ENCODE results near the gene AIFM2.

GRCh38 chr10:70101668-70102067, 31.0 kb downstream of the AIFM2 start:
- TF ChIP-seq MYC (IDR thresholded peaks at IDR 0.05; ENCODE audit: low read depth, low read length) (no peak), POLR2A (IDR thresholded peaks at IDR 0.05; ENCODE audit: low read depth, low read length) (no peak), FOS (IDR thresholded peaks at IDR 0.05; ENCODE audit: borderline replicate concordance, insufficient read depth, low read length) (no peak), EZH2 (IDR thresholded peaks at IDR 0.05; ENCODE audit: borderline replicate concordance, low read depth, low read length, severe bottlenecking) (no peak), POLR2AphosphoS5 (IDR thresholded peaks at IDR 0.05; ENCODE audit: insufficient read depth, low read depth, low read length) (no peak), MAX (IDR thresholded peaks at IDR 0.05; ENCODE audit: insufficient read depth, insufficient read length) (no peak)
- TF ChIP-seq, protein P1, sequence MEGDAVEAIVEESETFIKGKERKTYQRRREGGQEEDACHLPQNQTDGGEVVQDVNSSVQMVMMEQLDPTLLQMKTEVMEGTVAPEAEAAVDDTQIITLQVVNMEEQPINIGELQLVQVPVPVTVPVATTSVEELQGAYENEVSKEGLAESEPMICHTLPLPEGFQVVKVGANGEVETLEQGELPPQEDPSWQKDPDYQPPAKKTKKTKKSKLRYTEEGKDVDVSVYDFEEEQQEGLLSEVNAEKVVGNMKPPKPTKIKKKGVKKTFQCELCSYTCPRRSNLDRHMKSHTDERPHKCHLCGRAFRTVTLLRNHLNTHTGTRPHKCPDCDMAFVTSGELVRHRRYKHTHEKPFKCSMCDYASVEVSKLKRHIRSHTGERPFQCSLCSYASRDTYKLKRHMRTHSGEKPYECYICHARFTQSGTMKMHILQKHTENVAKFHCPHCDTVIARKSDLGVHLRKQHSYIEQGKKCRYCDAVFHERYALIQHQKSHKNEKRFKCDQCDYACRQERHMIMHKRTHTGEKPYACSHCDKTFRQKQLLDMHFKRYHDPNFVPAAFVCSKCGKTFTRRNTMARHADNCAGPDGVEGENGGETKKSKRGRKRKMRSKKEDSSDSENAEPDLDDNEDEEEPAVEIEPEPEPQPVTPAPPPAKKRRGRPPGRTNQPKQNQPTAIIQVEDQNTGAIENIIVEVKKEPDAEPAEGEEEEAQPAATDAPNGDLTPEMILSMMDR (IDR thresholded peaks at IDR 0.05; ENCODE audit: extremely low read depth in 1 of 2, insufficient read depth in 1 of 2, low read depth in 1 of 2, low read length in 2 of 2), result no peak

Data from endothelial cell of umbilical vein (primary cell).